SHP77 (cell line): Measurements from ENCODE around the gene CCNL2.

Experiments
- DNase-seq, 2 experiments: peaks; one replicate each; lab custom pipeline; 2025; lab: John Stamatoyannopoulos, UW

Gene CCNL2

GRCh38 chr1:1341549-1342021, 57.5 kb downstream of the CCNL2 start:
- DNase-seq: no peak

- DNase-seq: no peak
Measured at GRCh38 chr1:1340791-1341548, 58.2 kb downstream of the CCNL2 start.

GRCh38 chr1:1340185-1340584, 59.0 kb downstream of the CCNL2 start:
- DNase-seq: no peak

- no peak for DNase-seq
Measured at GRCh38 chr1:1338278-1338677, 60.9 kb downstream of the CCNL2 start.

- no peak for DNase-seq
Measured at GRCh38 chr1:1337793-1338147, 61.4 kb downstream of the CCNL2 start.

- no peak for DNase-seq
Measured at GRCh38 chr1:1336931-1337792, 62.0 kb downstream of the CCNL2 start.

GRCh38 chr1:1336446-1336845, 62.7 kb downstream of the CCNL2 start:
- no peak for DNase-seq

GRCh38 chr1:1335792-1336248, 63.3 kb downstream of the CCNL2 start:
- DNase-seq: no peak
